MG63 (cell line): ENCODE results near the gene RBM23. TPM values are rescaled to one million over a fixed set of nuclear protein-coding genes. Genes with fewer than 3 reads are reported as not detected.
"Not testable (repeated sequence)": the region's sequence is repeated elsewhere in the genome, so short reads cannot be mapped to it uniquely, and the experiment has no call there.

Experiments used
- DNase-seq: peaks from one replicate; pipeline ENCODE4 v3.0.0-alpha.2; 2020
- H3K27me3 ChIP-seq: fragments of 250-450 bp; sonication (Bioruptor Pico); 2 replicates; pipeline ENCODE4 v1.5.1; 2020; ENCODE audit warnings: mild to moderate bottlenecking, moderate library complexity
- H3K36me3 ChIP-seq: fragments of 250-450 bp; sonication (Bioruptor Pico); 2 replicates; pipeline ENCODE4 v1.5.1; 2020; ENCODE audit warnings: mild to moderate bottlenecking, moderate library complexity
- H3K4me3 ChIP-seq: fragments of 250-450 bp; sonication (Bioruptor Pico); 2 replicates; pipeline ENCODE4 v1.5.1; 2020; ENCODE audit warnings: mild to moderate bottlenecking, moderate library complexity
- H3K9me3 ChIP-seq: fragments of 250-450 bp; sonication (Bioruptor Pico); 2 replicates; pipeline ENCODE4 v1.5.1; 2020; ENCODE audit warnings: mild to moderate bottlenecking, moderate library complexity
- total RNA-seq: library from RNA; depleted of rRNA; stranded (reverse); fragments of >200 nt; shearing (Covaris generic); gene quantifications from 2 replicates; pipeline ENCODE4 v1.2.3, GENCODE V29; 2014; ENCODE audit warnings: low replicate concordance; rRNA removed

Gene RBM23
- 25.4 and 27.8 TPM in 2 replicates for total RNA-seq

DNA sequence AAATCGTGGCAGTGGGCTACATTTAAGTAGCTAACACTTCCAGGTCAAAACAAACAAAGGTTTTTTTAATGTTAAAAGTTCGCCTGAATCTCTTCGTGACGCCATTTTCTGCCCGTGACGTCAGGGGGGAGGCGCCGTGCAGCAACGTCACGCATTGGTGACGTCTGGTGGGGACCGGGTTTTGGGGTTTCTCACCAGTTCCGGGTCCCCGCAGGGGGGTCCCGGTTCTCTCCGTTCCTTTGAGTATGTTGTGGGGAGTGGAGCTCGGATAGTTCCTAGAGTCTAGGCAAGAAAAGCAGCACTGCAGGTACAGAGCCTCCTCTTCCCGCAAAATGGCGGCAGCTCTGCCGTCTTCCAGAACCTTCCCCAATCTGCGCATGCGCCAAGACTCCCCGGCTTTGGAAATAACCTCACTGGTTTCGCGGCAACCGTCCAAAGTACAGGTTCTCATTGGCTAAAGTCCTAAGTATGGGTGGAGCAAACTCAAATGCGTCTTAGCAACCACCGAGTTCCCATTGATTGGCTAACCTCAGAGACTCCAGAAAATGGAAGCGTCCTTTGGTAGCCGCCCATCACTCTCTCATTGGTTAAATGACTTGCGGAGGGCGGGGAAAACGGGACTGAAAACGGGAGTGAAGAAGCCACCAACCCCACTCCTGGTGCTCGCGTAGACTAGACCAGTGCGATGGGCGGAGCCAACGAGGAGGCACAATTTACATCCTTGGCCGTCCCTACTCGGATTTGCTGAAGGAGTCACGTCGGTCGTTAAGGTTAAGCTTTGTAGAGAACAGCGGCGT is at the start of gene RBM23:
RBM23 (minus strand) TSS at position 346 of the 797 bp plus-strand sequence.
- peak within 1 kb of the TSS; percentile 55 for H3K4me3 ChIP-seq
- H3K9me3 ChIP-seq: no peaks in the 10 kb centered on the region
- H3K36me3 ChIP-seq: peaks cover 20% of the 10 kb centered on the region
- peak; percentile 87 for DNase-seq
- no peaks in the 10 kb centered on the region for H3K27me3 ChIP-seq

DNA sequence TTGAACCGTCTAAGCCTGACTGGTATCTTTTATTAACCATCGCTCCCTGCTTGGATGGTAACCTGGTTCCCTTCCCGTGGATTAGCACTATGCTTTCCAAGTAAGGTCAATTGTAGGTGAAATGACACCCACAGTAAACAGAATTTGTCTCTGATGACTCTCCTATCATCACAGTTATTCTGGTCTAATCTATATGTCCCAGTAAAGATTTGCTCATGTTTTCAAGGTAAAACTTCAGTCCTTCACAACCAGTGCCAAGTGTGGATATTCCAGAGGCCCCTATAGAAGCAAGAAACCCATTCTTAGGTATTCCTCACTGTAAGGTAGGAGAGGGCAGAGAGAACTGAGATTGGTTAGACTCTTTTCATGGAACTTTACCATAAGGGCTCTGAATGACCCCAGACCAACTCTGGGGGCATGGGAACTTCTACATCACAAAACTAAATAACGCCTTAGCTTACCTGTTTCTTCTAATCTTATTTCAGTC is 47.9 kb upstream of the RBM23 start:
- no peak for DNase-seq
- H3K27me3 ChIP-seq: no peaks in the 10 kb centered on the region
- no peak overlapping the region for H3K4me3 ChIP-seq
- H3K9me3 ChIP-seq: no peaks in the 10 kb centered on the region
- H3K36me3 ChIP-seq: peaks cover 10% of the 10 kb centered on the region

DNA sequence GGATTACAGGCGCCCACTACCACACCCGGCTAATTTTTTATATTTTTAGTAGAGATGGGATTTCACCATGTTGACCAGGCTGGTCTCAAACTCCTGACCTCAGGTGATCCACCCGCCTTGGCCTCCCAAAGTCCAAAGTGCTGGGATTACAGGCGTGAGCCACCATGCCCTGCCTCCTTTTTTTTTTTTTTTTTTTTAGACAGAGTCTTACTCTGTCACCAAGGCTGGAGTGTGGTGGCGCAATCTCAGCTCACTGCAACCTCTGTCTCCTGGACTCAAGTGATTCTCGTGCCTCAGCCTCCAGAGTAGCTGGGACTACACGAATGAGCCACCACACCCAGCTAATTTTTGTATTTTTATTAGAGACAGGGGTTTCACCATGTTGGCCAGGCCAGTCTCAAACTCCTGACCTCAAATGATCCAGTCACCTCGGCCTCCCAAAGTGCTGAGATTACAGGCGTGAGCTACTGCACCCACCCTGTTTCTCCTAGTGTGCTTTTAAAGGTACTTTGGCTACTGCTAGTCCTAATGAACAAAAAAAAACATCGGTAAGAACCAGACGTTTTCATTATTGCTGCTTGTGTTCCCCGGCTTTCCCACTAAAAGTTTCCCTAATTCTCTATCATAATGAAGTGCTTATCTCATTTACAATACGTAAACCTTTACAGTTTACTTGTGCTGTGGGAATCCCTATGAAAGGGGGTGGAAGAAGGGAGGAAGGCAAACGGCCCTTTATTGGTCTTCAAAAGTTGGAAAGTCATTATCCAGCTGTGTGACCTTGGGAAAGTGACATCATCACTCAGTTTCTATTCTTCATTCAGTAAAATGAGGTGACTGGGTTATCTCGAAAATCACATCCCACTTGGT is 47.2 kb upstream of the RBM23 start:
- not testable (repeated sequence) for H3K9me3 ChIP-seq, DNase-seq, H3K27me3 ChIP-seq, H3K4me3 ChIP-seq, H3K36me3 ChIP-seq

DNA sequence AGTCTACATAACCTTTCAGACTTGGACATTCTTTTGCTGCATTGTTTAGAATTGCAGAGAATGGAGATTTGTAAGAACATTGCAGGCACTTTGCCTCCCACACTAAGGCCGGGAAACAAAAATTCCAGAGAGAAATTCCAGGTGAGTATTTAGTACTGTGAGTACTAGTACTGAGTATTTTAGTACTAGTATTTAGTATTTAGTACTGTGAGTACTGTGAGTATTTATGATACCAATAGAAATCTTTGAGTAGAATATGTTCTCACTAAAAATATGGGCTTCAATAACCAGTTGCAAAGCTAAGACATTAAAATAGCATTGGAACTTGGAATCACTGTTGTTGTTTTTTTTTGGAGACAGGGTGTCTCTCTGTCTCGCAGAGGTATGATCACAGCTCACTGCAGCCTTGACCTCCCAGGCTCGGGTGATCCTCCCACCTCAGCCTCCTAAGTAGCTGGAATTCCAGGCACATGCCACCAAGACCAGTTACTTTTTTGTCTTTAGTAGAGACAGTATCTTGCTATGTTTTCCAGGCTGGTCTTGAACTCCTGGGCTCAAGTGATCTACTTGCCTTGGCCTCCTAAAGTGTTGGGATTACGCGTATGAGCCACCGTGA is 43.2 kb upstream of the RBM23 start:
- Histone ChIP-seq H3K36me3 (no peaks in the 10 kb centered on the region), H3K27me3 (no peaks in the 10 kb centered on the region), H3K4me3 (no peak overlapping the region), H3K9me3 (no peaks in the 10 kb centered on the region)
- DNase-seq: no peak

DNA sequence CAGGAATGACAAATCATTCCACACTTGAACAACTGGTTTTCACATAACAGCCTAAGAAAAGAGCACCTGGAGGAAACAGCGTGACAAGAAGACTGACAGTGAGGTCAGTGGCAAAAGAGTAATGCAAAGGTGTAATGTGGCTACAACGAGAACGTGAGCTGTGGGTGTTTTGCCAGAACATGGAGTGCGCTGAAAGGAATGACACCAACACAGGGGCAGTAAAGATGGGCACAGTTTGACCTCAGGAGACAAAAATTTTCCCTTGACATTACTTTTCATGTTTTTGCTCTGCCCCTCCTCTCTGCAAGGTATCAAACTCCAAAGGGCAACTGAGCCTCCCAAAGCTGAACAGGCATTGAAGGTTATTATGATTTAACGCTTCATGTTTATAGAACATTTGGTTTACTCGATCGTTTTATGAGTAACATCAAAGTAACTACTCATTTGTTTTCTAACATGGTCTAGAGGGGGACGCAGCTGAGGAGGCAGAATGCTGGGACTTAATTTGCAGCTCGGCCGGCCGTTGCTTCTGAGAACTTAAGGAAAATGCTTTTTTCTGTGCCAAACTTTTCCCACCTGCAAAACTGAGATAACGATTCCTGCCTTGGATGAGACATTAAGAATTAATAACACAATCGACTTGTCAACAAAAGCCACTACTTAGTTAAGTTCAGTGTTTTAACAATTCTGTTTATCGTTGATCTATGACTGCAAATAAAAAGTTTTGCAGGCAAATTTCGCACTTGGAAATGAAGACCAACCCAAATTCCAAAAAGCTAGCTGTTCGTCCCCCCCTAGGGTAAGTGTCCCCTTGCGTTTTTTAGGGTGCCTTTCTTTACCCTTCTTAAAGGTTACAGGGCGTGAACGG is 37.0 kb upstream of the RBM23 start:
- H3K27me3 ChIP-seq: no peaks in the 10 kb centered on the region
- H3K9me3 ChIP-seq: no peaks in the 10 kb centered on the region
- no peak for DNase-seq
- peak overlapping the region; percentile 73 for H3K4me3 ChIP-seq
- H3K36me3 ChIP-seq: peaks cover 5% of the 10 kb centered on the region; the same call in 1 of the 2 replicates

DNA sequence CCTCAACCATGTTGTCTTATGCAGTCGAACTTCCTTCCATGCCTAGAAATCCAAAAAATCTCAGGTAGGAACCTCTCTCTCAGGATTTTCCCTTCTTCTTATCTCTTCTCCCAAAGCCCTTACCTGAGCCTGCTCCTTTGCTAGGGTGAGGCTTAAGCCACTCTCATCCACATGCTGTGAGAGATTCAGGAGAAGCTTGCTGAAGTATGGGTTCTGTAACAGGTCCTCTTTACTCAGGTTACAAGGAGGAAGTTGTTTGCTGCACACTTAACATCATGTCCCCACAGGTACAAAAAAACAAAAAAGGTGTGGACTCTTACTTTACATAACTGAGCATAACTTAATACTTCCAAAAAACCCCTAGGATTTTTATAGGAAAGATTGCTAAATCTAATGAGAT is 33.5 kb upstream of the RBM23 start:
- DNase-seq: no peak
- H3K9me3 ChIP-seq: no peaks in the 10 kb centered on the region
- no peaks in the 10 kb centered on the region for H3K27me3 ChIP-seq
- H3K36me3 ChIP-seq: peaks cover 5% of the 10 kb centered on the region; the same call in 1 of the 2 replicates
- no peak overlapping the region for H3K4me3 ChIP-seq

DNA sequence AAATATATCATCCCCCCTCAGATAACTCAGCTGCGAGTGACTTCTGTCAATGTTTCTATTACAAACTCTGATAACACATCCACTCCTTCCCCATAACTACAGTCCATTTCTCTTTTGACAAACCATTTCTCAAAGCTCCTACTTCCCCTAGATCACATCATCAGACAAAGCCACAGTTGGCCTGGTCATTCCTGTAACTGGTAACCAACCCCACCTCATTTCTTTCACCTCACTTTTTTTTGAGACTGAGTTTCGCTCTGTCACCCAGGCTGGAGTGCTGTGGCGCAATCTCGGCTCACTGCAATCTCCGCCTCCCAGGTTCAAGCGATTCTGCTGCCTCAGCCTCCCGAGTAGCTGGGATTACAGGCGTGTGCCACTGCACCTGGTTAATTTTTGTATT is 32.8 kb upstream of the RBM23 start:
- not testable (repeated sequence) for DNase-seq, H3K36me3 ChIP-seq, H3K27me3 ChIP-seq, H3K4me3 ChIP-seq, H3K9me3 ChIP-seq

DNA sequence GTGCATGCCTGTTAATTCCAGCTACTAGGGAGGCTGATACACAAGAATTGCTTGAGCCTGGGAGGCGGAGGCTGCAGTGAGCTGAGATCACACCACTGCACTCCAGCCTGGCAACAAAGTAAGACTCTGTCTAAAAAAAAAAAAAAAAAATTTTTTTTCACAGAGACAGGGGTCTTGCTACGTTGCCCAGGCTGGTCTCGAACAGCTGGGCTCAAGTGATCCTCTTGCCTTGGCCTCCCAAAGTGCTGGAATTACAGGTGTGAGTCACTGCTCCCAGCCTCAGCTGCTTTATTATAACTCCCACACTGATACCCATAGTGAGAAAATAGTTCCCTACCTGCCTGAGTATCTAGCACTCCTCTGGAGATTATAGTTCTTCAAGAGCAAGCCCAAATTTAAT is 26.7 kb upstream of the RBM23 start:
- no peaks in the 10 kb centered on the region for H3K27me3 ChIP-seq
- no peak overlapping the region for H3K4me3 ChIP-seq
- H3K36me3 ChIP-seq: peaks cover 3% of the 10 kb centered on the region; the same call in 1 of the 2 replicates
- no peaks in the 10 kb centered on the region for H3K9me3 ChIP-seq
- DNase-seq: no peak

DNA sequence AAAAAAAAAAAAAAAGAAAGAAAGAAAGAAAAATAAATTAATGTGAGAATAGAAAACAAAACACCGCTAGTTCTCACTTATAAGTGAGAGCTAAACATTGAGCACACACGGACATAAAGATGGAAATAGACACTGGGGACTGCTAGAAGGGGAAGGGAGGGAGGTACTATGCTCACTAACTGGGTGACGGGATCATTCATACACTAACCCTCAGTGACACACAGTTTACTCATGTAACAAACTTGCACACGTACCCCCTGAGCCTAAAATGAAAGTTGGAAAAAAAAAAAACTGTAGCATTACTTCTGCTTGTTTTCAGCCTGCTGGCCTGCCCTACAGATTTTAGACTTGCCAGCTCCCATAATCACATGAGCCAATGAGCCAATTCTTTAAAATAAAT is 20.7 kb upstream of the RBM23 start:
- Histone ChIP-seq H3K9me3 (no peaks in the 10 kb centered on the region), H3K36me3 (no peaks in the 10 kb centered on the region), H3K27me3 (no peaks in the 10 kb centered on the region), H3K4me3 (no peak overlapping the region)
- DNase-seq: no peak

DNA sequence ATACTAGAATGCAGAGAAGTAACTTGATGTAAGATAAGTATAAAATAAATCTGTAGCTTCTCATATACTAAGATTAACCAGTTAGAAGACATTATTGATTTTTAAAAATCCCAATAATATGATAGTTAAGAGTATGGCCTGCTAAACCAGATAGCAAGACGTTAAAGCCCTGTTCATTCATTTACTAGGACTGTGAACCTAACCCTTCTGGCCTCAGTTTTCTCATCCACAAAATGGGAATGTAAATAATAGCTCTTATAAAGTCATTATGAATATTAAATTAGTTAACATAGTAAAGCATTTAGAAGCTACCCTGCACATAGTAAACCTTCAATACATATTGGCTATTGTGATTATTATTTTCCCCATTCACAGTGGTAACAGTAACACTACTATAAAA is 16.2 kb upstream of the RBM23 start:
- Histone ChIP-seq H3K9me3 (no peaks in the 10 kb centered on the region), H3K27me3 (no peaks in the 10 kb centered on the region), H3K36me3 (no peaks in the 10 kb centered on the region), H3K4me3 (no peak overlapping the region)
- no peak for DNase-seq

DNA sequence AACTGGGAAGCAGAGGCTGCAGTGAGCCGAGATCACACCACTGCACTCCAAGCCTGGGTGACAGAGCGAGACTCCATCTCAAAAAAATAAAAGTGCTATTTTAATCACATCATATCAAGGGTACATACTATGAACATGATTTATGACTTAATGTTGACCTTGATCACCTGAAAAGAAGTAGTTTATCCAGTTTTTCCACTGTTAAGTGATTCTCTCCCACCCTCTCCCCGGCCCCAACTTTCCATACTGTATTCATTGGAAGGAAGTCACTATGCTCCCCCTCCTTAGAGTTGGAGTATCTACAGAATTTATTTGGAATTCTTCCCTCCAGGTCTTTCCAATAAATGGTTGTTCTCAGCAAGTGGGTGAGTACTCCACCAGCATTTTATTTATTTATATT is 13.2 kb upstream of the RBM23 start:
- Histone ChIP-seq H3K27me3 (no peaks in the 10 kb centered on the region), H3K36me3 (no peaks in the 10 kb centered on the region)

DNA sequence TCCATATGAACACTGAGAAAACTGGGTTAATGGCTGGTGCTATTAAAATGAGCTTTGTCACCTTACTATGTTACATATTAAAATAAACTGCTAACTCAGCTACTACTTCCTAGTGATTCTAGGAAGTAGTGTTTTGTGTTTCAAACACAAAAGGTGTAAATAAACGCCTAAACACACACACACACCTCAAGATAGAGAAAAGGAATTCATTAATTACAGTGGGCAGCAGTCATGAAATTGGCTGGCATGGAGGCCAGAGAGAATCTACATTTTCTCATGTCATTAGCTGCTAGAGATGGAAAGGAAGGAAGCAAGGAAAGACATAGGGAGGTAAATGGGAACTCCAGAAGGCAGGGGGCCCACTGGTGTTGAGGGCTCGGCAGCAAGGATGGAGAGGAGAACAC is 11.0 kb upstream of the RBM23 start:
- H3K4me3 ChIP-seq: peak overlapping the region; percentile 89
- H3K27me3 ChIP-seq: no peaks in the 10 kb centered on the region
- peaks cover 7% of the 10 kb centered on the region for H3K36me3 ChIP-seq
- H3K9me3 ChIP-seq: no peaks in the 10 kb centered on the region
- DNase-seq: no peak

More for the DNA sequence above, 13.2 kb upstream of the RBM23 start:
- DNase-seq: no peak
- H3K9me3 ChIP-seq: no peaks in the 10 kb centered on the region
- H3K4me3 ChIP-seq: no peak overlapping the region

DNA sequence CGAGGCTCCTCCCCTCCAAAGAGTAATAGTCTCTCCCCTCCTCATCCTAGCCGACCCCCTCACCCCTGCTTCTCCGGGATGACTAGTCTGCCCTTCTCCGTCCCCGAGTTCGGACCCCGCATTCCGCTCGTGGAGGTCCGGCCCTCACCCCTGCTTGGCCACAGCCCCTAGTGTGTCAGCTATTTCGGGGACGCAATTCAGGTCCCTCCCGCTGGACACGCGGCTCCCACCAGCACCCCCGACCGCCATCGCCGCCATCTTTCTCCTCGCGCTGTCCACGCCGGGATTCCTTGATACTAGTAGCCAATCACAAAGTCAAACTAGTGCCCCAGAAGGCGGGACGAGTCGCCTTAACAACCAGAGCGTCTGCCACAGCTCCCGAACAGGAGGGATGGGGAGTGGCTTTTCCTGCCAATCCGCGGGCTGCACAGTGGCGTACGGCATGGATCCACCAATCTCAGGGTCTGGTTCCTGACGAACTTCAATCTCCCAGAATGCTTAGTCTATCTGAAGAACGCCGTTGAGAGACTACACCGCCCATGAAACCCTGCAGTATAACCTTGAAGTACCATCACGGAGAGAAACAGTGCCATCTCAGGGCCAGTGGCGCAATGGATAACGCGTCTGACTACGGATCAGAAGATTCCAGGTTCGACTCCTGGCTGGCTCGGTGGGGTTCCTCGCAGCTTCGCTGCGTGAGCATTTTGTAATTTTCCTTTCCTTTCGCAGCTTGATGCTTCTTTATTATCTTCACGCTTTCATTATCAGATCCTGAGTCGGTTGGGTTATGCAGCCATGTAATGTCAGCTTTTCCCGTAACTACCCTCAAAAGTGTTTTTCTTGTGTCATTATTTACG is 10.4 kb upstream of the RBM23 start, which contains the start of gene PRMT5:
PRMT5 (minus strand) TSS at position 273 of the 857 bp plus-strand sequence; CDS start at position 258, 15 bp downstream.
- peak; percentile 98 for DNase-seq
- H3K4me3 ChIP-seq: peak within 1 kb of the TSS; percentile 89
- H3K27me3 ChIP-seq: no peaks in the 10 kb centered on the region
- H3K36me3 ChIP-seq: peaks cover 12% of the 10 kb centered on the region
- H3K9me3 ChIP-seq: no peaks in the 10 kb centered on the region

DNA sequence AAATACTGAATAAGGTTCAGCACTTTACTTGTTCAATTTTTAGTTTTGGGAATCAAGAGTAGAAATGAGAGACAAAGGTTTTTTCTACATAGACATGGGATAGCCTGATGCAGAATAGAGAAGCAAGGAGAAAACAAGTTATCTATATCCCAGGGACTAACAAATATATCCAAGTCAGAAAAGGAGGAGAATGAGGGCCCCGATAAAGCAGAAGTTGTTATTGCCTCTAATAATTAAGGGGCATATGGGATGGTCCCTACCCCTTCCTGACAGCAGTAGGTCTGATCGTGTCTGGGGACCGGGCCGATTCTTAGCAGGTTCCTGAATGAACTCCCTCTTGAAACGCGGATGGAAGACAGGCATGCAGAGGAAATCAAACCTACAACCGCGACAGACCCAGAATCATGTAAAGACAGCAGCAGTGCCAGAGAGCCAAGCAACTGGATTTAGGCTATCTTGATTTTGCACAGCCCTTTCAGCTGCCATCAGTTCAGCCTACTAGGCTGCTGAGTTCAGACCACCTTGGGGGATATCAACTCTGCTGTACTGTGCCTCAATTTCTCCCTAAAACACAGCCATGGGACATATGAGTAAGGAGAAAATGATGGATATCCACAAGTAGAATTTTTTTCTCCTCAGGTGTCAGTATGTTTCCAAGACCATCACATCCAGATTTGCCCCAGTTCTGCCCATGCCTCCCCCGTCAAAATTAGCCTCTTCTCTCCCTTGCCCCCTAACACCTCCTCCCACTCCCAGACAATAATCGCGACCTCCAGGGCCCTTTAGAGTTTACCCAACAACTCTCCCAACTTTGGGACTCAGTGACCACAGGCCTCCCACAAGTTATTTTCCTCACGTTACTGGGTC is 9.5 kb upstream of the RBM23 start:
- H3K36me3 ChIP-seq: peaks cover 12% of the 10 kb centered on the region
- H3K27me3 ChIP-seq: no peaks in the 10 kb centered on the region
- no peaks in the 10 kb centered on the region for H3K9me3 ChIP-seq
- no peak for DNase-seq
- H3K4me3 ChIP-seq: peak overlapping the region; percentile 89
